Liver (tissue), 9 donors: ENCODE data around the gene LEMD1. TPM values are rescaled to one million over a fixed set of nuclear protein-coding genes. Genes with fewer than 3 reads are reported as not detected.

Experiments
- DNase-seq: peaks from one replicate; pipeline ENCODE4 v3.0.0-alpha.2; 2017; ENCODE audit warnings: low spot score
- H3K27ac ChIP-seq, 2 donors: one replicate each; pipeline ENCODE4 v1.7.0; 2013; ENCODE audit warnings: inconsistent platforms in 2 of 2, low read length in 2 of 2, control low read depth in 1 of 2, low read depth in 1 of 2, mild to moderate bottlenecking in 1 of 2
- H3K27me3 ChIP-seq, 4 donors: one replicate each; pipeline versions ENCODE4 v1.6.1 to v1.7.0; 2013; ENCODE audit warnings: low read length in 3 of 4, inconsistent platforms in 1 of 4, mild to moderate bottlenecking in 1 of 4, moderate library complexity in 1 of 4; ENCODE audit not compliant: control insufficient read depth in 4 of 4, insufficient read depth in 4 of 4
- H3K36me3 ChIP-seq, 4 donors: one replicate each; pipeline versions ENCODE4 v1.6.1 to v1.7.0; 2013; ENCODE audit warnings: low read length in 3 of 4, mild to moderate bottlenecking in 3 of 4, low read depth in 1 of 4, moderate library complexity in 1 of 4; ENCODE audit not compliant: control insufficient read depth in 4 of 4, insufficient read depth in 3 of 4
- H3K4me1 ChIP-seq, 4 donors: one replicate each; pipeline versions ENCODE4 v1.6.1 to v1.7.0; 2013; ENCODE audit warnings: low read length in 3 of 4, mild to moderate bottlenecking in 3 of 4, moderate library complexity in 1 of 4; ENCODE audit not compliant: control insufficient read depth in 4 of 4, insufficient read depth in 4 of 4
- H3K4me3 ChIP-seq, 3 donors: one replicate each; pipeline versions ENCODE4 v1.6.1 to v1.7.0; 2013; ENCODE audit warnings: low read length in 3 of 3, control low read depth in 1 of 3, low read depth in 1 of 3, mild to moderate bottlenecking in 1 of 3
- H3K9ac ChIP-seq, 2 donors: one replicate each; pipeline ENCODE4 v1.7.0; 2013; ENCODE audit warnings: low read length in 2 of 2, mild to moderate bottlenecking in 2 of 2, moderate library complexity in 2 of 2, control low read depth in 1 of 2, low read depth in 1 of 2
- H3K9me3 ChIP-seq, 4 donors: one replicate each; pipeline versions ENCODE4 v1.6.1 to v1.7.0; 2013; ENCODE audit warnings: low read length in 3 of 4; ENCODE audit not compliant: control insufficient read depth in 4 of 4
- EGR1 ChIP-seq, 2 donors: IDR thresholded peaks; 2 replicates each; pipeline ENCODE4 v1.6.1; 2016 to 2018; ENCODE audit warnings: antibody characterized with exemption in 2 of 2, low read depth in 2 of 2
- FOXA1 ChIP-seq: IDR thresholded peaks from 2 replicates; pipeline ENCODE4 v1.6.1; 2016; ENCODE audit warnings: antibody characterized with exemption
- FOXA2 ChIP-seq: IDR thresholded peaks from 2 replicates; pipeline ENCODE4 v1.6.1; 2016; ENCODE audit warnings: antibody characterized with exemption
- HNF4A ChIP-seq, 2 donors: conservative IDR thresholded peaks; 2 replicates each; pipeline ENCODE4 v1.6.1; 2016; ENCODE audit warnings: antibody characterized with exemption in 2 of 2, mild to moderate bottlenecking in 2 of 2
- HNF4G ChIP-seq: IDR thresholded peaks from 2 replicates; pipeline ENCODE4 v1.6.1; 2016; ENCODE audit warnings: antibody characterized with exemption
- RAD21 ChIP-seq, 2 donors: IDR thresholded peaks; 2 replicates each; pipeline ENCODE4 v1.6.1; 2016; ENCODE audit warnings: antibody characterized with exemption in 2 of 2, mild to moderate bottlenecking in 2 of 2
- RXRA ChIP-seq, 2 donors: IDR thresholded peaks; 2 replicates each; pipeline ENCODE4 v1.6.1; 2017 to 2018; ENCODE audit warnings: antibody characterized with exemption in 2 of 2, mild to moderate bottlenecking in 1 of 2
- SP1 ChIP-seq: IDR thresholded peaks from 2 replicates; pipeline ENCODE4 v1.6.1; 2018; ENCODE audit warnings: antibody characterized with exemption, mild to moderate bottlenecking
- TAF1 ChIP-seq: conservative IDR thresholded peaks from 2 replicates; pipeline ENCODE4 v1.6.1; 2016; ENCODE audit warnings: antibody characterized with exemption, mild to moderate bottlenecking
- WGBS: extraction: QIAGEN DNeasy Blood & Tissue Kit; methylation state at CpG from one replicate; pipeline ENCODE4 v1.1.7; 2013; 5-methylcytosine and 5-hydroxymethylcytosine counted together
- polyA plus RNA-seq, 2 donors: library from polyadenylated mRNA; stranded (reverse) in 1 of 2; unstranded in 1 of 2; fragments of 200-250 nt in 1 of 2; fragments of >200 nt in 1 of 2; fragmentation: Nextera tagmentation in 1 of 2; extraction: Ambion mirVana in 1 of 2; gene quantifications; one replicate each; pipeline versions ENCODE4 v1.2.1 to v1.2.3, GENCODE V29; 2013 to 2015
- total RNA-seq, 2 donors: library from RNA; depleted of rRNA; stranded (reverse); fragments of >200 nt; gene quantifications; one replicate each; pipeline ENCODE4 v1.2.3, GENCODE V29; 2014
- TF ChIP-seq, protein P1 (sequence below): fragments of 150-350 bp; IDR thresholded peaks from 2 replicates; pipeline ENCODE4 v1.5.1; 2017; ENCODE audit warnings: improper control_type of control experiment, low read depth, low read length; ENCODE audit not compliant: missing input control
- TF ChIP-seq, protein P2 (sequence below): IDR thresholded peaks from 2 replicates; pipeline ENCODE4 v1.6.1; 2016; ENCODE audit warnings: antibody characterized with exemption, mild to moderate bottlenecking
- TF ChIP-seq, protein P3 (sequence below): IDR thresholded peaks from 2 replicates; pipeline ENCODE4 v1.6.1; 2016; ENCODE audit warnings: antibody characterized with exemption
- TF ChIP-seq, protein P4 (sequence below): IDR thresholded peaks from 2 replicates; pipeline ENCODE4 v1.6.1; 2016; ENCODE audit warnings: antibody characterized with exemption
- donor health status: healthy.
- donor health status: healthy.
- donor health status: healthy.
- donor health status: healthy.
- donor health status: healthy.

The LEMD1 gene
- total and polyA plus RNA-seq, 4 donors: not detected

DNA sequence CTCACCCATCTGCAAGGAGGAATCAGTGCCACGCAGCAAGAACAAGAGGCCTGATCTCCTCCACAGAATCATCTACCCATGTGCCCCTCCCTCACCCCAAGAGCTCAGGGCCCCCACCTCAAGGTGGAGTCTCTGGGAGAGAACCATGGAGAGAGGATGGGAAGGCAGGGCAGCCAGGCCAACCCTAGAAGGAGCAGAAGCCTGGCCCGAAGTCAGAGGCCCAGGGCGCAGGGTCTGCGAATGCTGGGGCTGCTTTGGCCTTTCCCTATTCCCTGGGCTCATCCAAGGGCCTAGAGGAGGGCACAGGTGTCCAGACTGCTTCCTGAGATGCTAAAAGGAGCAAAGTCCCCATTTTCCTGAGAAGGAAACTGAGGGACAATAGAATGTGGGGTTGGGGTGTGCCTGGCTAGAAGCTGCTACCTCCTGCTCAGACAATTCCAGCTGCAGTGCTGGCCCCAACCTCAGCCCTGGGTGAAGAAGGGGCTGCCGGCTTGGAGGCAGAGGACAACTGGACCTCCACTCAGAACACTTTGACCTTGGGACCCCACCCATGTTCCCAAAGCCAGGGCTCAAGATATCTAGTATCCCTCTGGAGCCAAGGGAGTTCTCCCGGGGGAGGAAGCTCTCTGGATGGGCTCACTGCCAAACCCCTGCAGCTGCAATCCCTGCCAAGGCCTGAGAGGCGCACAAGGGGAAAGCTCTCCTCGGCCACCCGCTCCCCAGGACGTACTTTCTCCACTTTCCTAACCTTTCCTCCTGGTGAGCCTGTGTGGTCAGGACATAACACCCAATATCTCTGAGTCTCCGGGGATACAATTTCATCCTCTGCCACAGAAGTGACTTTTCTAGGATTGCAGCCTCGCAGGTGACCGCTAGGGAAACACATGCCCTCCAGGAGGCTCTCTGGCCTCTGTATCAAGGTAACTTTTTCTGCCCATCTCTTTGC, 16.6 kb upstream of the LEMD1 start:
- TF ChIP-seq RAD21 (IDR thresholded peaks at IDR 0.05) (peak; percentile 7 to 43), SP1 (no peak)
- TF ChIP-seq, protein P1, sequence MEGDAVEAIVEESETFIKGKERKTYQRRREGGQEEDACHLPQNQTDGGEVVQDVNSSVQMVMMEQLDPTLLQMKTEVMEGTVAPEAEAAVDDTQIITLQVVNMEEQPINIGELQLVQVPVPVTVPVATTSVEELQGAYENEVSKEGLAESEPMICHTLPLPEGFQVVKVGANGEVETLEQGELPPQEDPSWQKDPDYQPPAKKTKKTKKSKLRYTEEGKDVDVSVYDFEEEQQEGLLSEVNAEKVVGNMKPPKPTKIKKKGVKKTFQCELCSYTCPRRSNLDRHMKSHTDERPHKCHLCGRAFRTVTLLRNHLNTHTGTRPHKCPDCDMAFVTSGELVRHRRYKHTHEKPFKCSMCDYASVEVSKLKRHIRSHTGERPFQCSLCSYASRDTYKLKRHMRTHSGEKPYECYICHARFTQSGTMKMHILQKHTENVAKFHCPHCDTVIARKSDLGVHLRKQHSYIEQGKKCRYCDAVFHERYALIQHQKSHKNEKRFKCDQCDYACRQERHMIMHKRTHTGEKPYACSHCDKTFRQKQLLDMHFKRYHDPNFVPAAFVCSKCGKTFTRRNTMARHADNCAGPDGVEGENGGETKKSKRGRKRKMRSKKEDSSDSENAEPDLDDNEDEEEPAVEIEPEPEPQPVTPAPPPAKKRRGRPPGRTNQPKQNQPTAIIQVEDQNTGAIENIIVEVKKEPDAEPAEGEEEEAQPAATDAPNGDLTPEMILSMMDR: peak; percentile 65
- Histone ChIP-seq H3K4me1 (peaks cover 0 to 18% (median 1%) of the 10 kb centered on the region in 4 donors), H3K27me3 (no peaks in the 10 kb centered on the region), H3K9ac (no peak overlapping the region), H3K4me3 (no peak overlapping the region), H3K9me3 (no peaks in the 10 kb centered on the region), H3K27ac (no peak overlapping the region), H3K36me3 (no peaks in the 10 kb centered on the region)
- peak; percentile 45 for DNase-seq
- WGBS: 51% methylated on average over 13 of the region's 13 CpGs

DNA sequence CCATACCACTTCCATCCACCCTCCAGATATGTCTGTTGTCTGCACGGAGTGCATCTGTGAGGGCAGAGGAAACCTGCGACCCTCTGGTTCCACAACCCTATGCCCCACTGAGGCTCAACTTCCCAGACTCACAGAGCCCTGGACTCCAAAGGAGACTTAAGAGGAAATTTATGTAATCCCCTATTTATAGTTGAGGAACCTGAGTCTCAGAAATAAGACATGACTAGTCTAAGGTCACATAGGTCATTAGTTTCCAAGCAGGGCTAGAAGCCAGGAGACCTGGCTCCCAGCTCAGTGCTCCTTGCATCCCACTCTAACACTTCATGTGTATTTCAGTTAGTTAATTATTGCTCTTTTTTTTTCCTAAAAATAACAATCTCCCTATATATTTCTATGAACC, 15.7 kb upstream of the LEMD1 start:
- peaks cover 0 to 18% (median 1%) of the 10 kb centered on the region in 4 donors for H3K4me1 ChIP-seq
- no peaks in the 10 kb centered on the region for H3K27me3 ChIP-seq
- no peak for DNase-seq
- no peak overlapping the region for H3K9ac ChIP-seq
- no peaks in the 10 kb centered on the region for H3K9me3 ChIP-seq
- H3K4me3 ChIP-seq: no peak overlapping the region
- WGBS: 83% methylated on average over 2 of the region's 2 CpGs
- H3K36me3 ChIP-seq: no peaks in the 10 kb centered on the region
- no peak overlapping the region for H3K27ac ChIP-seq
- TF ChIP-seq FOXA2 (no peak), HNF4A (conservative IDR thresholded peaks at IDR 0.05) (no peak), HNF4G (no peak), TAF1 (no peak), RXRA (IDR thresholded peaks at IDR 0.05) (no peak), EGR1 (IDR thresholded peaks at IDR 0.05; ENCODE audit: low read depth in 2 of 2) (no peak), FOXA1 (no peak)
- TF ChIP-seq, protein P2, sequence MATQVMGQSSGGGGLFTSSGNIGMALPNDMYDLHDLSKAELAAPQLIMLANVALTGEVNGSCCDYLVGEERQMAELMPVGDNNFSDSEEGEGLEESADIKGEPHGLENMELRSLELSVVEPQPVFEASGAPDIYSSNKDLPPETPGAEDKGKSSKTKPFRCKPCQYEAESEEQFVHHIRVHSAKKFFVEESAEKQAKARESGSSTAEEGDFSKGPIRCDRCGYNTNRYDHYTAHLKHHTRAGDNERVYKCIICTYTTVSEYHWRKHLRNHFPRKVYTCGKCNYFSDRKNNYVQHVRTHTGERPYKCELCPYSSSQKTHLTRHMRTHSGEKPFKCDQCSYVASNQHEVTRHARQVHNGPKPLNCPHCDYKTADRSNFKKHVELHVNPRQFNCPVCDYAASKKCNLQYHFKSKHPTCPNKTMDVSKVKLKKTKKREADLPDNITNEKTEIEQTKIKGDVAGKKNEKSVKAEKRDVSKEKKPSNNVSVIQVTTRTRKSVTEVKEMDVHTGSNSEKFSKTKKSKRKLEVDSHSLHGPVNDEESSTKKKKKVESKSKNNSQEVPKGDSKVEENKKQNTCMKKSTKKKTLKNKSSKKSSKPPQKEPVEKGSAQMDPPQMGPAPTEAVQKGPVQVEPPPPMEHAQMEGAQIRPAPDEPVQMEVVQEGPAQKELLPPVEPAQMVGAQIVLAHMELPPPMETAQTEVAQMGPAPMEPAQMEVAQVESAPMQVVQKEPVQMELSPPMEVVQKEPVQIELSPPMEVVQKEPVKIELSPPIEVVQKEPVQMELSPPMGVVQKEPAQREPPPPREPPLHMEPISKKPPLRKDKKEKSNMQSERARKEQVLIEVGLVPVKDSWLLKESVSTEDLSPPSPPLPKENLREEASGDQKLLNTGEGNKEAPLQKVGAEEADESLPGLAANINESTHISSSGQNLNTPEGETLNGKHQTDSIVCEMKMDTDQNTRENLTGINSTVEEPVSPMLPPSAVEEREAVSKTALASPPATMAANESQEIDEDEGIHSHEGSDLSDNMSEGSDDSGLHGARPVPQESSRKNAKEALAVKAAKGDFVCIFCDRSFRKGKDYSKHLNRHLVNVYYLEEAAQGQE: no peak
- TF ChIP-seq, protein P1: no peak
- TF ChIP-seq, protein P3, sequence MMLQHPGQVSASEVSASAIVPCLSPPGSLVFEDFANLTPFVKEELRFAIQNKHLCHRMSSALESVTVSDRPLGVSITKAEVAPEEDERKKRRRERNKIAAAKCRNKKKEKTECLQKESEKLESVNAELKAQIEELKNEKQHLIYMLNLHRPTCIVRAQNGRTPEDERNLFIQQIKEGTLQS: no peak
- TF ChIP-seq, protein P4, sequence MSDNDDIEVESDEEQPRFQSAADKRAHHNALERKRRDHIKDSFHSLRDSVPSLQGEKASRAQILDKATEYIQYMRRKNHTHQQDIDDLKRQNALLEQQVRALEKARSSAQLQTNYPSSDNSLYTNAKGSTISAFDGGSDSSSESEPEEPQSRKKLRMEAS: no peak
